ENCODE results near the gene SUN2.

Gene SUN2

DNA sequence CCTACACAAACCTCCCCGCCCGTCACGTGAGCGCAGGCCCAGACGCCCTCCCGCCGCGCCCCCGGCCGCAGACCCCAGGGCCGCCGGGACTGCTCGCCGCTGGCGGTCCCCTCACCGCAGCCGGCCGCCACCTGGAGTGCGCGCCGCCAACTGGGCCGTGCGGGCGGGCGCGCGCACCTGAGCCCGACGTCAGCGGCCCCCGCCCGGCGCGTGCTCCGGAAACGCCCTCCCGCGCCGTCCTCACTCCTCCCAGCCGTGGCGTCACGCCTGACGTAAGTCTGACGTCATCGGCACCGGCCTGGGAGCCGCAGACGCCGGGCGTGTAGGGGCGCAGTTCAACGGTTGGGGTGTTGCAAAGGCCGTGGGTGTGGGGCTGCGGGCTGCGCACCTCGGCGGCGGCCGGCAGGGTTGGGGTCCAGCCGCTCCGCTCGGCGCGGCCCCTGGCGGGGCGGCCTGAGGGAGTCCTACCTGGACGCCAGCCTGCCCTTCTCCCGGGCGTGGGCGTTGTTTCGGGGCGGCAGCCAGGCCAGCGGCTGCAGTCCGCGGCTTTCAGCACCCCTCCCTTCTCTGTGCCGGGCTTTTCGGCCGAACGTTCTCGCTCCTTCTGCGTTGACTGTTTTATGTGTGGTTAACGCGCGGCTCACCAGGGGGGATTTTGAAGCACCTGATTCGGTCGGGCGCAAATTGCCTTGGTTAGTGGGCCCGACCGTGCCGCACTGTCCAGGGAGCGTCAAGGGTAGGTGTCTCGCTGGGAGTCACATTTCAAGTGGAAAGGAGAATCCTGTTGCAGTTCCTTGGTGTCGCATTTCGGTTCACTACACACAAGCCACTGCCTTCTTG is 54.8 kb downstream of the SUN2 start, which contains the start of gene JOSD1:
Gene JOSD1 (minus strand): TSS at position 155 of the 840 bp plus-strand sequence. CDS start 956 bp downstream, outside the sequence.
- Histone ChIP-seq H3K4me1 (ENCODE audit: insufficient read depth, low read length) (peaks cover 32% of the 10 kb centered on the region), H3K36me3 (ENCODE audit: insufficient read depth, low read length) (peaks cover 14% of the 10 kb centered on the region), H3K9ac (ENCODE audit: low read depth, low read length) (peak within 1 kb of the TSS; percentile 87), H3K27ac (ENCODE audit: low read depth, low read length) (peak within 1 kb of the TSS; percentile 93), H3K4me3 (ENCODE audit: low read length) (peak within 1 kb of the TSS; percentile 92), H3K9me3 (ENCODE audit: insufficient read depth, low read depth, low read length) (no peaks in the 10 kb centered on the region), H3K27me3 (ENCODE audit: insufficient read depth, low read length) (no peaks in the 10 kb centered on the region)
- WGBS, result under 1% methylated on average over 94 of the region's 94 CpGs

DNA sequence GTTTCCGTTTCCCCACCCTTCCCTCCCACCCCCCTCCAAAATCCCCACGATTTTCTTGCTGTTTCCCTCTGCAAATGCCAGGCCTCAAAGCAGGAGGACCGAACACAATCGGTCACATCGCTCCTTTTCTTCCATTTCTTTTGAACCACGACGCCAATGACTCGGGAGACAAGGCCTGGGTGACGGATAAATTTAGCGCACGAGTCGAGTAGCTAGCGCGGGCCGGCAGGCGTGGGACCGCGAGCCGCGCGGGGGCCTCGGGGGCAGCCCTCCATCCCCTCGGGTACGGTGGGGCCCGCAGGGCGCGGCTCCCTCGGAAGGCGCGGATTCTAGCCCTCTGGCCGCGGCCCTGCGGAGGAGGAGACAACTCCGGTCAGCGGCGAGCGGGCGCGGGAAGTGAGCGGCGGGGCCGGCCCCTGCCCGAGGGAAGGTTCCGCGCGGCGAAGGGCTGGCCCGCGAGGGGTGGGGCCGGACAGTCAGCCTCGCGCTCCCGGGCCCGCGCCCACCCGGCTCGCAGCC is 55.5 kb downstream of the SUN2 start:
- Histone ChIP-seq H3K36me3 (ENCODE audit: insufficient read depth, low read length) (peaks cover 14% of the 10 kb centered on the region), H3K4me3 (ENCODE audit: low read length) (peak overlapping the region; percentile 92), H3K9ac (ENCODE audit: low read depth, low read length) (peak overlapping the region; percentile 87), H3K27me3 (ENCODE audit: insufficient read depth, low read length) (no peaks in the 10 kb centered on the region), H3K4me1 (ENCODE audit: insufficient read depth, low read length) (peaks cover 32% of the 10 kb centered on the region), H3K27ac (ENCODE audit: low read depth, low read length) (peak overlapping the region; percentile 93; the same call in 1 of the 2 replicates), H3K9me3 (ENCODE audit: insufficient read depth, low read depth, low read length) (no peaks in the 10 kb centered on the region)
- WGBS, result under 1% methylated on average over 57 of the region's 57 CpGs

DNA sequence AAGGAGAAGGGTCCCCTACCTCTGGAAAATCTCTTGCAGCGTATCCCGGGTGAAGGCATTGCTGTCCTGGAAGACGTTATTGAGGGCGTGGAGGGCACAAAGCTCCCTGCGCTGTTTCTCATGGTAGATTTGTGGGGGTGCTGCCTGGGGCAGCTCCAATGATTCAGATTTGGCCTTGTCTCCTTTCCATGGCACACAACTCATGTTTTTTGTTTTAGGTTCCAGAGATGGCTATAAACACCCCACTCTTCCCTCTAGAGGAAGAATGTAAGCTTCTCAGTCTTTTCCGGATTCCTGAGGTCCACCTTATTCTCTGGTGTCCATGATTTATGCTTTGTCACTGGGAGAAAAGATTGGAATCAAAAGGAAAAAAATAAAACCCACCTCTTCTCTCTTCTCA is 56.0 kb downstream of the SUN2 start:
- Histone ChIP-seq H3K27ac (ENCODE audit: low read depth, low read length) (no peak overlapping the region), H3K27me3 (ENCODE audit: insufficient read depth, low read length) (no peaks in the 10 kb centered on the region), H3K36me3 (ENCODE audit: insufficient read depth, low read length) (peaks cover 18% of the 10 kb centered on the region), H3K4me3 (ENCODE audit: low read length) (peak overlapping the region; percentile 92), H3K4me1 (ENCODE audit: insufficient read depth, low read length) (peaks cover 30% of the 10 kb centered on the region), H3K9ac (ENCODE audit: low read depth, low read length) (peak overlapping the region; percentile 87; the same call in 1 of the 2 replicates), H3K9me3 (ENCODE audit: insufficient read depth, low read depth, low read length) (no peaks in the 10 kb centered on the region)
- 46% methylated on average over 5 of the region's 6 CpGs for WGBS

DNA sequence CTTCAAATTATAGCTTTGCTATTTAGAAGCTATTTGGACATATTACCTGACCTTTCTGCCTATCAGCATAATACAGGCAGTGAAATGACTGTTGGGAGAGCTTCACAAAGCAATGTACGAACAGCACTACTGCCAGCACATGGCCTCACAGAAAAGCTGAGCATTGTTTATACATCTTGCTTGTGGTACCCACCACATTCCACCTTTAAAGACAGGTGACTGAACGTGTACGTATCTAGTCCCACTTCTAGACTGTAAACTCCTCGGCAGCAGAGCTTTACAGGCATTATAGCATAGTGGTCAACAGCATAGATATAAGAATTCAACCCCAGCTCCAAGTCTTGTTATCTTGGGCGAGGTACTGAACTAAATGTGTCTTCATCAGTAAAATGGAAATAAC is 56.7 kb downstream of the SUN2 start:
- Histone ChIP-seq H3K27ac (ENCODE audit: low read depth, low read length) (no peak overlapping the region), H3K9ac (ENCODE audit: low read depth, low read length) (peak overlapping the region; percentile 87; the same call in 1 of the 2 replicates)
- WGBS, result 95% methylated on average over 5 of the region's 5 CpGs

DNA sequence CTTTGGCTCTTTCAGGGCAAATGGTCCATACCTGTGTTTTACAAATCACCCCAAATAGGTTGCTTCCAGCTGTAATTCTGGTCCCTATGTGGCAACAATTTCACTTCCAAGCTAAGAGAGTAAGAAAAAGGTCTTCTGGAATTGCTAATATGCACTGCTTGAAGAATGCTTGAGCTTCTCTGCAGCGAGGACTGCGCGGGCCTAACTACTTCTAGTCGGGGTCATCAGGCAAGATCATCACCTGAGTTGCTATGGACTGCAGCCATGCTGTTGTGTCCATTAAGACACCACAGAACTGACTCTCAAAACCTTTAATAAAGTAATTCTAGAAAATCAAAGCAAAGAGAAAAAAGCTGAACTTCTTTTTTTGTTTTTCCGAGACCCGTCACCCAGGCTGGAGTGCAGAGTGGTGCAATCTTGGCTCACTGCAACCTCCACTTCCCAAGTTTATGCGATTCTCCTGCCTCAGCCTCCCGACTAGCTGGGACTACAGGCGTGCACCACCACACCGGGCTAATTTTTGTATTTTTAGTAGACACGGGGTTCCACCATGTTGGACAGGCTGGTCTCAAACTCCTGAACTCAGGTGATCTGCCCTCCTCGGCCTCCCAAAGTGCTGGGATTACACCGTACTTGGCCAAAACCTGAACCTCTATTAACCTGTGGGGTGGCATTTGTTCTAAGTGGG is 57.2 kb downstream of the SUN2 start:
- Histone ChIP-seq H3K4me3 (ENCODE audit: low read length) (peak overlapping the region; percentile 92), H3K36me3 (ENCODE audit: insufficient read depth, low read length) (peaks cover 19% of the 10 kb centered on the region), H3K9ac (ENCODE audit: low read depth, low read length) (0 out of 2 replicates have a peak overlapping the region, but pooled peaks have one; percentile 87), H3K9me3 (ENCODE audit: insufficient read depth, low read depth, low read length) (no peaks in the 10 kb centered on the region), H3K27ac (ENCODE audit: low read depth, low read length) (no peak overlapping the region), H3K4me1 (ENCODE audit: insufficient read depth, low read length) (peaks cover 26% of the 10 kb centered on the region; the same call in 1 of the 2 replicates), H3K27me3 (ENCODE audit: insufficient read depth, low read length) (no peaks in the 10 kb centered on the region)
- 94% methylated on average over 13 of the region's 13 CpGs for WGBS

More for the DNA sequence above, 56.7 kb downstream of the SUN2 start:
- no peaks in the 10 kb centered on the region for H3K9me3 ChIP-seq (ENCODE audit: insufficient read depth, low read depth, low read length)
- peak overlapping the region; percentile 92 for H3K4me3 ChIP-seq (ENCODE audit: low read length)
- no peaks in the 10 kb centered on the region for H3K27me3 ChIP-seq (ENCODE audit: insufficient read depth, low read length)
- H3K4me1 ChIP-seq (ENCODE audit: insufficient read depth, low read length), result peaks cover 26% of the 10 kb centered on the region; the same call in 1 of the 2 replicates
- H3K36me3 ChIP-seq (ENCODE audit: insufficient read depth, low read length), result peaks cover 19% of the 10 kb centered on the region

DNA sequence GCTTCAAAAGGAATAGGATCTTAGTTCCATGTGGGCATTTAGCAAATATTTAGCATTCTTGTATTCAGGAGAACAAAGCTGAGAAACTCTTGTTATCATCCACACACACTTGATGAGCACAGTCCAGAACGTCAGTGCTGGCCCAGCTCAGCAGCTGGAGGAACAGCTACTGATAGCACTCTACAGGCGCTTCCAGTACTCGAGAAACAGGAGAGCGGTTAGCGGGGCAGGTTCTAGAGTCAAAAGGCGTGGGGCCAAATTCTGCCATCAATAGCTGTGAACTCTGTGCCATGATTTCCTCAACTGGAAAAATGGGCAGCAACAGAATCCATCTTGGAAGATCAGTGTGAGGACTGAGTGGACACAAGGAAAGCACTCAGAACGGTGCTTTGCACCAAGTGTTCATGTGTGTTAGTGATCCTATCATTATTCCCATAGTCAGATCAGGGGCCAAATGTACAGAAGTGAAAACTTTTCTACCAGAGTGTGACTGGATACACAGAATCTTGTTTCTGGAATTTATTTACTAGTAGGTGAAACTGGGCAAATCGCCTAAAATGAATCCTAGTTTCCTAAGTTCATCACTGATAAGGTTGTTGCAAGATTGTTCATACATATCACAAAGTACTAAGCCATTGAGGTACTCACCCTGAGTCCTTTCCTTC is 58.2 kb downstream of the SUN2 start:
- peaks cover 19% of the 10 kb centered on the region for H3K36me3 ChIP-seq (ENCODE audit: insufficient read depth, low read length)
- H3K4me3 ChIP-seq (ENCODE audit: low read length), result peak overlapping the region; percentile 92; the same call in 1 of the 2 replicates
- no peaks in the 10 kb centered on the region for H3K9me3 ChIP-seq (ENCODE audit: insufficient read depth, low read depth, low read length)
- H3K4me1 ChIP-seq (ENCODE audit: insufficient read depth, low read length), result peaks cover 23% of the 10 kb centered on the region; the same call in 1 of the 2 replicates
- H3K9ac ChIP-seq (ENCODE audit: low read depth, low read length), result no peak overlapping the region
- H3K27ac ChIP-seq (ENCODE audit: low read depth, low read length), result no peak overlapping the region
- no peaks in the 10 kb centered on the region for H3K27me3 ChIP-seq (ENCODE audit: insufficient read depth, low read length)
- WGBS, result 88% methylated on average over 8 of the region's 8 CpGs

DNA sequence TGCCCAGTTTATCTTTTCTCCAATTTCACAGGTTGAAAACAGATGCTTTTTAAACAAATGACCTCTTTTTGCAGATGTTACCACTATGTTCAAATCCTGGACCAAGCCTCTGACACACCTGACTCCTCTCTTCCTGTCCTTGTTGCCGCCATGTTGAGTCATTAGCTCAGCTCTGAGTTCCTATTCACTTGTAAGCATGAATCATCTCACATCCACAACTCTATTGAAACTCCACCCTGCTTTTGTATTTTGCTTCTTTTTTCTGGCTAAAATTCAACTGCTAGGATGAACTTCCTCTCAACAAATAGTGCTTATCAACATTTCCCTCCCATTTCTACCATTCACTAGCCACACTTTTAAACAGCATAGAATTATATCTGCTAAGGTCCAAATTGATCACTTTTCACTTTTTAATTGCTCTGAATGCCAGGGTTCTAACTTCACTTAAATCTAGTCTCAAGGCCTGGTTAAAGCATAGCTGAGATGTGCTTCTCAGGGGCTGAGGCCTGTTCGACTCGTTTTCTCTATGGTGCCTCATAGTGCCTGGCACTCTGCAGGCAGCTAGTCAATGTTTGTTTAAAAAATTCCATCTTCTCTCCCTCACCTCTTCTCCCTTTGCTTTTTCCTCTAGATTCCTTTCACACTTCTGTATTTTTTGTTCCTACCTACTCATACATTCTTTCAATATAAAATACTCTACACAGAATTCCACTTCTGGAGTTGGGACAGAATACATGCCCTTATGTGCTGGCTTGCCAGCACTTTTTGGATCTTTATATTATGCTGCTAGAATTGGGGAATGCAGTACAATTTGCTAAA is 59.0 kb downstream of the SUN2 start:
- Histone ChIP-seq H3K9me3 (ENCODE audit: insufficient read depth, low read depth, low read length) (no peaks in the 10 kb centered on the region), H3K9ac (ENCODE audit: low read depth, low read length) (peak overlapping the region; percentile 4; the same call in 1 of the 2 replicates), H3K36me3 (ENCODE audit: insufficient read depth, low read length) (peaks cover 24% of the 10 kb centered on the region), H3K4me1 (ENCODE audit: insufficient read depth, low read length) (peaks cover 23% of the 10 kb centered on the region; the same call in 1 of the 2 replicates), H3K4me3 (ENCODE audit: low read length) (peak overlapping the region; percentile 92; the same call in 1 of the 2 replicates), H3K27ac (ENCODE audit: low read depth, low read length) (peak overlapping the region; percentile 15; the same call in 1 of the 2 replicates), H3K27me3 (ENCODE audit: insufficient read depth, low read length) (no peaks in the 10 kb centered on the region)
- 66% methylated on average over 3 of the region's 3 CpGs for WGBS

DNA sequence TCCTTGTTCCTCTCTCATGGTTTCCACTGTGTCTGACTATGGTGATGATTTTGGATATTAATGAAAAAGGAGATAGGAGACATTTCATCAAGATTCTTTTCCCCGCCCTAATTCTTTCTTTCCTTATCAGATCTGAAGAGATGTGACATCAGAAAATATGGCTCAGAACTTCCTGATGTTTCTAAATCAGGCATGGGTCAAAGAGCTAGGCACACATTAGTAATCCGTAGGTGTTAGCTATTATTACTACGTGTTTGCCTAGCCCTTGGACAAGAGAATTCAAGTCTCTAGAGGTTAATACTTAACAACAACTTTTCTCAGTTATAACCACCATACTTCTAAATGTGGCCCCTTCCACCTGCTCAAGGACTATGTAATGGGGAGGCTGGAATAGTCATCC is 60.9 kb downstream of the SUN2 start:
- H3K27me3 ChIP-seq (ENCODE audit: insufficient read depth, low read length), result no peaks in the 10 kb centered on the region
- no peak overlapping the region for H3K4me3 ChIP-seq (ENCODE audit: low read length)
- H3K27ac ChIP-seq (ENCODE audit: low read depth, low read length), result no peak overlapping the region
- peaks cover 29% of the 10 kb centered on the region for H3K36me3 ChIP-seq (ENCODE audit: insufficient read depth, low read length)
- WGBS, result 96% methylated on average over 3 of the region's 3 CpGs
- no peak overlapping the region for H3K9ac ChIP-seq (ENCODE audit: low read depth, low read length)
- H3K4me1 ChIP-seq (ENCODE audit: insufficient read depth, low read length), result peaks cover 23% of the 10 kb centered on the region; the same call in 1 of the 2 replicates
- no peaks in the 10 kb centered on the region for H3K9me3 ChIP-seq (ENCODE audit: insufficient read depth, low read depth, low read length)

DNA sequence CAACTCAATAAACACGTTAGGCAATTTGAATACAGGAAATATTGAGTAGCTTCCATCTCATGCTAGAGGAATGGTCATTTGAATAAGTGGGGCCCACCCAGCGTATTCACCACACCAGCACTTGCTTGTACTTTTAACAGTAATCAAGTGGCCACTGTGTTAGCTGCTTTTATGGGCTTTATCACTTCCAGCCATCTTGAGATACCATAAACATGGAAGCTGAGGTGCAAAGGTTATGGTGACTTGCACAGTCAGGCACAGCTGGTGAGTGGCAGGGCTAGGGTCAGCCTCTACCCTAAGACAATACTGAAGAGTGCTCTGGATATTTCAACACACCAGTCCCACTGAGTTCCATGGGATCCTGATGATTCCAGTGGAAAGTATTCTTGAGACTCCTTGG is 61.7 kb downstream of the SUN2 start:
- H3K27ac ChIP-seq (ENCODE audit: low read depth, low read length), result no peak overlapping the region
- WGBS, result 95% methylated on average over 2 of the region's 2 CpGs

DNA sequence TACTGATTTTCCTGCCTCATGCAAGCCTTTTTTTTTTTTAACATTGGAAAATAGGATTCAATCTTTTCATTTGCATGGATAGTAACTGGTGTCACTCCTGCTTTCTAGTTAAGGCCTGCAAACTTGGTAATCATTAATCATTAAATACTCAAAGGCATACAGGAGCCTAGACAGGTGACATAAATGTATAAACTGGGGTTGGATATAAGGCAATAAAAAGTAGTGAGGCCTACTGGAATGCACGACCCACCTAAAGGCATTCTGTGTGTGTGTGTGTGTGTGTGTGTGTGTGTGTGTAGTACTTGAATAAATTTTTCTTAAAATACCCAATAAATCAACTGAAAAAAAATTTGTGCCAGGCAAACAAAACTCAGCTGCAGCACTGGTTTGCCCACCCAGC is 66.1 kb downstream of the SUN2 start:
- Histone ChIP-seq H3K9me3 (ENCODE audit: insufficient read depth, low read depth, low read length) (no peaks in the 10 kb centered on the region), H3K4me3 (ENCODE audit: low read length) (no peak overlapping the region), H3K27me3 (ENCODE audit: insufficient read depth, low read length) (no peaks in the 10 kb centered on the region), H3K36me3 (ENCODE audit: insufficient read depth, low read length) (peaks cover 58% of the 10 kb centered on the region), H3K9ac (ENCODE audit: low read depth, low read length) (no peak overlapping the region), H3K4me1 (ENCODE audit: insufficient read depth, low read length) (no peaks in the 10 kb centered on the region), H3K27ac (ENCODE audit: low read depth, low read length) (no peak overlapping the region)
- WGBS, result 93% methylated on average over 1 of the region's 1 CpG

More for the DNA sequence above, 61.7 kb downstream of the SUN2 start:
- Histone ChIP-seq H3K9ac (ENCODE audit: low read depth, low read length) (no peak overlapping the region), H3K4me3 (ENCODE audit: low read length) (no peak overlapping the region), H3K27me3 (ENCODE audit: insufficient read depth, low read length) (no peaks in the 10 kb centered on the region), H3K9me3 (ENCODE audit: insufficient read depth, low read depth, low read length) (no peaks in the 10 kb centered on the region), H3K36me3 (ENCODE audit: insufficient read depth, low read length) (peaks cover 34% of the 10 kb centered on the region), H3K4me1 (ENCODE audit: insufficient read depth, low read length) (peaks cover 14% of the 10 kb centered on the region; the same call in 1 of the 2 replicates)

Data from HUES64 (cell line).